MM.1S (cell line): ENCODE data around the gene OTX1.

Experiments
- CTCF ChIP-seq: fragments of 300-600 bp; sonication (generic); IDR thresholded peaks from 2 replicates; pipeline ENCODE4 v1.5.1; 2016; ENCODE audit warnings: antibody characterized with exemption, low read length, mixed read lengths
- EZH2 ChIP-seq: fragments of 300-600 bp; sonication (generic); optimal IDR thresholded peaks from 2 replicates; pipeline ENCODE3; 2017; ENCODE audit warnings: low read depth, mild to moderate bottlenecking, antibody characterized with exemption, low read length, mixed read lengths
- EZH2phosphoT487 ChIP-seq: fragments of 300-600 bp; sonication (generic); IDR thresholded peaks from 2 replicates; pipeline ENCODE4 v1.6.1; 2018; ENCODE audit warnings: antibody characterized with exemption, low read length

GRCh38 chr2:63064661-63065060 lies 14.0 kb downstream of the OTX1 start:
- TF ChIP-seq CTCF (no peak), EZH2phosphoT487 (no peak), EZH2 (no peak)
